Sigmoid colon (tissue), 7 donors: ENCODE data around the gene NPTX2. TPM values are rescaled to one million over a fixed set of nuclear protein-coding genes. Genes with fewer than 3 reads are reported as not detected.

Experiments used
- DNase-seq: peaks from one replicate; pipeline ENCODE4 v3.0.0-alpha.2; 2019
- H3K27ac ChIP-seq, 4 donors: fragments of 200-600 bp; sonication (generic); one replicate each; pipeline ENCODE4 v1.5.1; 2016 to 2019; ENCODE audit warnings: mild to moderate bottlenecking in 1 of 4
- H3K27me3 ChIP-seq, 3 donors: fragments of 200-600 bp; sonication (generic); one replicate each; pipeline ENCODE4 v1.5.1; 2019; ENCODE audit warnings: mild to moderate bottlenecking in 1 of 3
- H3K36me3 ChIP-seq, 4 donors: fragments of 200-600 bp; sonication (generic); one replicate each; pipeline ENCODE4 v1.5.1; 2016 to 2019
- H3K4me1 ChIP-seq, 4 donors: fragments of 200-600 bp; sonication (generic); one replicate each; pipeline ENCODE4 v1.5.1; 2017 to 2019
- H3K4me3 ChIP-seq, 4 donors: fragments of 200-600 bp; sonication (generic); one replicate each; pipeline ENCODE4 v1.5.1; 2017 to 2019; ENCODE audit warnings: mild to moderate bottlenecking in 2 of 4, moderate library complexity in 1 of 4
- H3K9me3 ChIP-seq, 4 donors: fragments of 200-600 bp in 3 of 4; sonication (generic) in 3 of 4; one replicate each; pipeline versions ENCODE4 v1.5.1 to v1.6.1; 2013 to 2019
- CTCF ChIP-seq, 4 experiments: fragments of 450-650 bp in 3 of 4; fragments of 200-600 bp in 1 of 4; IDR thresholded peaks; one replicate each; pipeline ENCODE4 v1.5.1; 2016 to 2019; ENCODE audit warnings: antibody characterized with exemption in 4 of 4, mild to moderate bottlenecking in 3 of 4, moderate library complexity in 2 of 4
- EP300 ChIP-seq, 4 donors: sonication (generic); formaldehyde crosslinking; IDR thresholded peaks; one replicate each; pipeline ENCODE4 v1.6.1; 2017; ENCODE audit warnings: antibody characterized with exemption in 4 of 4
- POLR2A ChIP-seq, 2 donors: fragments of 450-650 bp; IDR thresholded peaks; one replicate each; pipeline ENCODE4 v1.6.1; 2016; ENCODE audit warnings: antibody characterized with exemption in 2 of 2, mild to moderate bottlenecking in 2 of 2, moderate library complexity in 2 of 2
- POLR2AphosphoS5 ChIP-seq, 4 donors: sonication (generic); formaldehyde crosslinking; IDR thresholded peaks; one replicate each; pipeline ENCODE4 v1.6.1; 2017; ENCODE audit warnings: antibody characterized with exemption in 4 of 4
- WGBS, 2 donors: extraction: QIAGEN DNeasy Blood & Tissue Kit; methylation state at CpG; one replicate each; pipeline ENCODE4 v1.1.7; 2013; 5-methylcytosine and 5-hydroxymethylcytosine counted together
- intact Hi-C: fragments of 100-400 bp; cut with DNase I; formaldehyde crosslinking; loops from one replicate; pipeline ENCODE4 v1.15.1; 2023
- polyA plus RNA-seq, 3 donors: library from polyadenylated mRNA; stranded (reverse); fragments of 200-250 nt; gene quantifications; one replicate each; pipeline ENCODE4 v1.2.3, GENCODE V29; 2013
- total RNA-seq, 4 donors: library from RNA; depleted of rRNA; stranded (reverse); fragments of >200 nt; gene quantifications; one replicate each; pipeline ENCODE4 v1.1.0, GENCODE V29; 2016
- donor health status: healthy with polysubstance abuse.
- donor health status: Bipolar disorder and iron deficiency.
- donor health status: healthy.

NPTX2 gene
- total and polyA plus RNA-seq, 7 donors = 0.23 to 21.8 (median 8.1) TPM

GRCh38 chr7:98629001-98629431 is 11.9 kb downstream of the NPTX2 start:
- no peak overlapping the region for H3K4me3 ChIP-seq
- H3K27me3 ChIP-seq = peaks cover 0 to 39% (median 11%) of the 10 kb centered on the region in 3 donors
- H3K9me3 ChIP-seq = peaks cover 0 to 6% (median 0%) of the 10 kb centered on the region in 4 donors
- no peak for DNase-seq
- TF ChIP-seq EP300 (IDR thresholded peaks at IDR 0.05) (no peak), CTCF (IDR thresholded peaks at IDR 0.05) (no peak), POLR2AphosphoS5 (IDR thresholded peaks at IDR 0.05) (no peak), POLR2A (IDR thresholded peaks at IDR 0.05) (no peak)
- H3K27ac ChIP-seq = no peak overlapping the region
- WGBS, 2 donors = 35 to 41% methylated on average over 13 of the region's 13 CpGs
- intact Hi-C loops = no loop called here
- no peaks in the 10 kb centered on the region for H3K36me3 ChIP-seq
- no peaks in the 10 kb centered on the region for H3K4me1 ChIP-seq

GRCh38 chr7:98630149-98630548 is 13.1 kb downstream of the NPTX2 start:
- no peaks in the 10 kb centered on the region for H3K4me1 ChIP-seq
- no peak overlapping the region for H3K27ac ChIP-seq
- peaks cover 0 to 6% (median 0%) of the 10 kb centered on the region in 4 donors for H3K9me3 ChIP-seq
- WGBS, 2 donors = 81 to 83% methylated on average over 9 of the region's 9 CpGs
- no peak overlapping the region for H3K4me3 ChIP-seq
- DNase-seq = no peak
- no peaks in the 10 kb centered on the region for H3K36me3 ChIP-seq
- H3K27me3 ChIP-seq = peaks cover 0 to 31% (median 11%) of the 10 kb centered on the region in 3 donors
- intact Hi-C loops = no loop called here
- TF ChIP-seq CTCF (IDR thresholded peaks at IDR 0.05) (no peak), POLR2A (IDR thresholded peaks at IDR 0.05) (no peak), EP300 (IDR thresholded peaks at IDR 0.05) (no peak), POLR2AphosphoS5 (IDR thresholded peaks at IDR 0.05) (no peak)

- H3K4me3 ChIP-seq = no peak overlapping the region
- H3K27ac ChIP-seq = no peak overlapping the region
- no peak for DNase-seq
- H3K36me3 ChIP-seq = no peaks in the 10 kb centered on the region
- no peak for TF ChIP-seq EP300 (IDR thresholded peaks at IDR 0.05)
- no peak for TF ChIP-seq POLR2AphosphoS5 (IDR thresholded peaks at IDR 0.05)
- no peak for TF ChIP-seq POLR2A (IDR thresholded peaks at IDR 0.05)
- no peak for TF ChIP-seq CTCF (IDR thresholded peaks at IDR 0.05)
- no peaks in the 10 kb centered on the region for H3K4me1 ChIP-seq
- H3K27me3 ChIP-seq = peaks cover 0 to 31% (median 11%) of the 10 kb centered on the region in 3 donors
- H3K9me3 ChIP-seq = peaks cover 0 to 6% (median 0%) of the 10 kb centered on the region in 4 donors
- intact Hi-C loops = no loop called here
- WGBS, 2 donors = 58 to 71% methylated on average over 3 of the region's 3 CpGs
Measured at GRCh38 chr7:98630770-98631169, 13.7 kb downstream of the NPTX2 start.

- peak; percentile 0 for DNase-seq
- TF ChIP-seq EP300 (IDR thresholded peaks at IDR 0.05) = no peak
- TF ChIP-seq CTCF (IDR thresholded peaks at IDR 0.05) = no peak
- TF ChIP-seq POLR2AphosphoS5 (IDR thresholded peaks at IDR 0.05) = no peak
- TF ChIP-seq POLR2A (IDR thresholded peaks at IDR 0.05) = no peak
- Histone ChIP-seq H3K4me3 (no peak overlapping the region), H3K27me3 (no peaks in the 10 kb centered on the region), H3K9me3 (peaks cover 0 to 16% (median 7%) of the 10 kb centered on the region in 4 donors), H3K4me1 (no peaks in the 10 kb centered on the region), H3K27ac (no peak overlapping the region), H3K36me3 (no peaks in the 10 kb centered on the region)
- 91 to 94% methylated on average over 2 of the region's 2 CpGs for WGBS, 2 donors
- intact Hi-C loops = no loop called here
Measured at GRCh38 chr7:98638853-98639252, 21.8 kb downstream of the NPTX2 start.

- peak; percentile 35 for DNase-seq
- intact Hi-C loops = no loop called here
- Histone ChIP-seq H3K27me3 (no peaks in the 10 kb centered on the region), H3K36me3 (no peaks in the 10 kb centered on the region), H3K9me3 (peaks cover 0 to 16% (median 7%) of the 10 kb centered on the region in 4 donors), H3K4me1 (no peaks in the 10 kb centered on the region), H3K4me3 (no peak overlapping the region), H3K27ac (no peak overlapping the region)
- WGBS, 2 donors = 68 to 71% methylated on average over 9 of the region's 9 CpGs
- TF ChIP-seq EP300 (IDR thresholded peaks at IDR 0.05) (no peak), POLR2AphosphoS5 (IDR thresholded peaks at IDR 0.05) (no peak), CTCF (IDR thresholded peaks at IDR 0.05) (no peak), POLR2A (IDR thresholded peaks at IDR 0.05) (no peak)
Measured at GRCh38 chr7:98640375-98640774, 23.3 kb downstream of the NPTX2 start.
